ENCODE data around the gene ATP6V0D1. TPM values are rescaled to one million over a fixed set of nuclear protein-coding genes. Genes with fewer than 3 reads are reported as not detected.
"Not testable (repeated sequence)": the region's sequence is repeated elsewhere in the genome, so short reads cannot be mapped to it uniquely, and the experiment has no call there.

Gene ATP6V0D1
- total RNA-seq, 1 experiment from 2014 or later = 66.9 TPM

DNA sequence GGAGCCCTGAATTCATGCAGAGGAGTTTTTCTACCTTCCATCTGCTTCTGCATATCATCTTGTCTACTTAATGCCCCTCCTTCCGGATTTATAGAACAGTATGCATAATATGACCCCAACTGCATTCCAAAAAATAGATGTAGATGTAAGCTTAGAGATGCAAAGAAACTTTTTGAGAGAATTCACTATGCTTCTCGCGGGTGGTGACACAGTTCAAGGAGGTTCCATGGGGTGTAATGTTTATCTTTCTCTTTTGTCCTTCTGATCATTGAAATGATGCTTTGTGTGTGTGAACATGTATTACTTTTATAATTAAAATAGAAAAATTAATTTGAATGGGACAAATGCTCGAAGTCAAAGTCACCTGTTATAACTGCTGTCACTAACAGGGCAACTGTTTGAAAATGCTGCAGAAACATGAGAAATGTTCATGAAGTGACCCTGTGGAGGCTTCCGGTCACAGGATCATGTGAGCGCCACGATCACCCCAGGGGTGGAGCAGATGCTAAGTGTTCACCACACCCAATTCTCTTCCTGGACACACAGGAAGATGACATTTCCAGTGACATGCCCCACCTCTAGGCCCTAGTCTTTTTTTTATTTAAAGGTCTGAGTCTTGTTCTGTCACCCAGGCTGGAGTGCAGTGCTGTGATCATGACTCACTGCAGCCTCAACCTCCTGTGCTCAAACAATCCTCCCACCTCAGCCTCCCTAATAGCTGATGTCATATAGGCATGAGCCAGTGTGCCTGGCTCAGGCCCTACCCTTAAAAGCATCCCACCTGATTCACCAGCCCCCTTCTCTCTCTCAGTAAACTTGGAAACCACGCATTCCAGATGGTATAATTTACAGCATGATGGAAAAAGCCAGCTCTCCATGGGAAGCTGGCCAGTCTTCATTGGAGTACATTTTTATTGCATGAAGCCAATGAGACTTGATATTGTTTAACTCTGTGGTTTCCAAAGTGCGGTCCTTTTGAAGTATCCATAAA lies 23.4 kb upstream of the ATP6V0D1 start:
- peak; percentile 25 for DNase-seq (ENCODE audit: low read depth)

DNA sequence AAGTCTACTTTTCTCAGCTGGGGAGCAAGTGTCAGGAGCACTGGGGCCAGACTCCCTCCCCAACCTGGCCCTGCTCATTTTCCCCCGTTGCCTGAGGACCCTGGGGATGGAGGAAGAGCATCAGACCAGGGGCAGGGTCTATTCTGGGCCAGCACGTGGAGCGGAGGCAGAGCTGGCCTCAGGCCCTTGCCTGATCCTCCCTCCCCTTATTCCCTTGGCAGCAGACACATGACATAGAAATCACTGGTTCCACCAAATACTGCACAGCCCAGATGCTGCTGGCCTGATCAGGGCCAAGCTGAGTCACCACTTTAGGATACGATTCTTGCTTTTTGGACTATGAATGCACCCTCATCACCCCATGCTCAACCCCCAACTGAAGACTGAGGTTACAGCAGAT lies 18.1 kb upstream of the ATP6V0D1 start:
- DNase-seq (ENCODE audit: low read depth) = no peak

DNA sequence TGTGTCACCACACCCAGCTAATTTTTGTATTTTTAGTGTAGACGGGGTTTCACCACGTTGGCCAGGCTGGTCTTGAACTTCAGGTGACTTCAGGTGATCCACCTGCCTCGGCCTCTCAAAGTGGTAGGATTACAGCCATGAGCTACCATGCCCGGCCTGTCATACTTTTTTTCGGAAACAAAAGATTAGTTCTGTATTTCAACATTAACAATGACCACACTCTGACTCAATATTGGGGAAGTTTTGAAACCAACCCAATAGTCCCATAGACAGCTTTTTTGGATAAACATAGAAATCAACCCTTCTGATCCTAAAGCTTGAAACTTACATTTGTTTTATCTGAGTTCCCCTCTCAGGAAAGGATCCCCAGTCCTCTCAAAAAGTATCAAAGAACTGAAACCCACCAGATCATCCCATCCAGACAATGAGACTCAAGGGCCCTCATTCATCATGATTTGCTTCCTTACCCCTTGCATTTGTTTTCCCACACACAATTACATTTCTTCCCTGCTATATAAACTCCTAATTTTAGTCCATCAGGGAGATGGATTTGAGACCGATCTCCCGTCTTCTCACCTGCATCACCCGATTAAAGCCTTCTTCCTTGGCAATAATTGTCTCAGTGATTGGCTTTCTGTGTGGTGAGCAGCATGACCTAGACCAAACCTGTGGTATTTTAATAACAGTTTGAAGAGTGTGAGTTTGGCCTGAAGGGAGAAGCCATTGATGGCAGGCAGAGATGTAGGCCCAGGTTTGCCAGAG lies 9.6 kb upstream of the ATP6V0D1 start:
- DNase-seq (ENCODE audit: low read depth) = no peak

DNA sequence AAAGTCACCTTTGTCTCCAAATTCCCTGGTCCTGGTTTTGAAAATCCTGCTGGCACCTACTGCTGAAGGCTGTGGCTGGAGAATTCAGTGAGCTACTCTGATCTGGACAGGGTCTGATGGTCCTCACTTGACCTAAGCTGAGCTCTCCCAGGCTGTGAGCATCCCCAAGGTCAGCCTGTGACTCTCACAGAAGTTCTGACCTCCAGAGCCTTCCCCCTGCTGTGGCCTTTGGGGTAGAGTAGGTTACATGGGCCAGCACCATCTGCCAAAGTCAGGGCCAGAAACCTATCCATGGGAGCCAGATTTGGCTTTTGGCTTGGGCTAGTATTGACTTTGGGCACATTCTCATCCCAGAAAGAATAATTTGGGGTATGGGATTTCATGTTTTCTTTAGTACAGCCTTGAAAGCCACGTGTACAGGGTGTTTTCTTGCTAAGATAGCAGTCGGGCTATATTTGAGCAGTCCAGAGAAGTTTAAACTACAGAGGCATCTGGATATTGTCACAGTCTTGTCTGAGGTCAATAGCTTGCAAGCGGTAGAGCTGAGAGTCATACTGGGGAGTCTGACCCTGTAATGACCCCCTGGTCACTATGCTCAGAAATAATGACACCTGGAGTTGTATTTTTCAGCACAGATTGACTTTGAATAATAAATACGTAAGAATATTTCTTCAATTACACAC lies 8.6 kb upstream of the ATP6V0D1 start:
- DNase-seq (ENCODE audit: low read depth) = no peak

DNA sequence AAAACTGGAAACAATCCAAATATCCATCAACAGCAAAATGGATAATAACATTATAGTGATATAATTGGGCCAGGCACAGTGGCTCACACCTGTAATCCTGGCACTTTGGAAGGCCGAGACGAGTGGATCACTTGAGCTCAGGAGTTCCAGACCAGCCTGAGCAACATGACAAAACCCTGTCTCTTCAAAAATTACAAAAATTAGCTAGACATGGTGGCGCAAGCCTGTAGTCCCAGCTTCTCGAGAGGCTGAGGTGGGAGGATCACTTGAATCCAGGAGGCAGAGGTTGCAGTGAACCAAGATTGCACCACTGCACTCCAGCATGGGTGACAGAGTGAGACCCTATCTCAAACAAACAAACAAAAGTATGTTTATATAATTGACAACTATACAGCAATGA lies 6.6 kb upstream of the ATP6V0D1 start:
- DNase-seq (ENCODE audit: low read depth) = not testable (repeated sequence)

DNA sequence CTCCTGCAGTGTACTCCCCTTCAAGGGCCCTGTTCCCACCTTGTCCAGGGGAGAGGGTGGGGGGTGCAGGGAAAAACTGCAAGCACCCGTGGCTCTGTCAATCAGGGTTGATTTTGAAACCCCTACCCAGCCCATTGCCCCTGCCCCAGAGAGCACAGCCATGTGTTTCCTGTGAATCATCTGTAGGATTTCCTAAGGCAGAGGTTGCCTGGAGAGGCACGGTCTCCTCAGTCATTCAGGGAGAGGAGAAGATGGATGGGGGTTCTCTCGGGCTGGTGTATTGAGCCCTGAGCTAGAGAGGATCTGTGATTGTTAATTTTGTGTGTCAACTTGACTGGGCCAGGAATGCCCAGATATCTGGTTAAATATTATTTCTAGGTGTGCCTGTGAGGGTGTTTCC lies 5.8 kb upstream of the ATP6V0D1 start:
- no peak for DNase-seq (ENCODE audit: low read depth)

DNA sequence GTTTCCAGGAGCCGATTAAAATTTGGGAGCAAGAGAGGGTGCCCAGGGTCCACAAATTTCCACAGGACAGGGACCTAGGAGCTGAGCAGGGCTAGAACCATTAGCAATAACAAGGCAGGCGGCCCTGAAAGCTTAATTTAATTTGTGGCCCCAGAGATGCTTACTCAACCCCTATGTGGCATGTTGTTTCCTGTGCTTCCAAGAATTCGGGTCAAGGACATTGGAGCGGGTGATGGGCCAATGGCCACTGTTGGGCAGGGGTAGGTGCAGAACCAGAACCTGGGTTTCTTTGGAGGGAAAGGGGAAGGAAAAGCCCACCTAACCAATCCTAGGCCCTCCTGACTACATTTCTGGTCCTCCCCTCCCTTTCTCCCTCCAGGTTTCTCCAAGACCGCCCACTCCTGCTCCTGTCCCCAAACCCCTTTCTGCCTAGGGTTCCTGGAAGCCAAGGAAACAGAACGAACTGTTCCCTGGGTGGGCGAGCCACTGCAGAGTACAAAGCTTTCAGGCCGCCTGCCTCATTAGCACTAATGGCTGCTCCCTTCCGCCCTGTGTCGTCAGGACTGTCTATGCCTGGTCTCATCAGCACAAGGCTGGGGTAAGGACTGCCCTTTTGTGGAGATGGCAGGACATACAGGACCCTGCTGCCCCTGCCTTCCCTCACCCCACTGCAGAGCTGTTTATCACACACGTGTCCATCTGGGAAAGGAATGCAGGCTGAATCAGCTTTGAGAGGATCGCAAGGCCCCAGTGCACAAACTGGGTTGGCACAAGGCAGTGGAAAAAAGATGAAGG lies 3.0 kb upstream of the ATP6V0D1 start:
- DNase-seq (ENCODE audit: low read depth) = no peak

DNA sequence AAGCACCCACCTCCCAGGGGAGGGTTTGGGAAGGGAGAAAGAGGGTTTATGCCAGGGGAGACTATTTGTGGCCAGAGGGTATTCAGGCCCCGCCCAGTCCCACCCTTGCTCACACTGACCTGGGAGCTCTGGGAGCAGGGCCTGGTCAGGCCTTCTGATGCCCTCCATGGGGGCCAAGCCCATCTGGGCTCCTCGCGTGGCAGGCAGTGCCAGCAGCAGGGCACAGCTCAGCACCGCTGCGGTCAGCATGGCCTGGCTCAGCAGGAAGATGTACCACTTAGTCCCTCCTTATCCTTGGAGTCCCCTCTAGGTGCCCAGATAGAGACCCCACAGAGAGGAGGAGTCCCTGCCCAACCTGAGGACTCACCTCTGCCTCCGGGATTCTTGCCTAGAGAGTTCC lies 2.2 kb upstream of the ATP6V0D1 start, which contains the start of gene AGRP:
Gene AGRP (minus strand): TSS at position 398 of the 400 bp plus-strand sequence. CDS start 149 bp downstream, at position 249.
- no peak for DNase-seq (ENCODE audit: low read depth)

DNA sequence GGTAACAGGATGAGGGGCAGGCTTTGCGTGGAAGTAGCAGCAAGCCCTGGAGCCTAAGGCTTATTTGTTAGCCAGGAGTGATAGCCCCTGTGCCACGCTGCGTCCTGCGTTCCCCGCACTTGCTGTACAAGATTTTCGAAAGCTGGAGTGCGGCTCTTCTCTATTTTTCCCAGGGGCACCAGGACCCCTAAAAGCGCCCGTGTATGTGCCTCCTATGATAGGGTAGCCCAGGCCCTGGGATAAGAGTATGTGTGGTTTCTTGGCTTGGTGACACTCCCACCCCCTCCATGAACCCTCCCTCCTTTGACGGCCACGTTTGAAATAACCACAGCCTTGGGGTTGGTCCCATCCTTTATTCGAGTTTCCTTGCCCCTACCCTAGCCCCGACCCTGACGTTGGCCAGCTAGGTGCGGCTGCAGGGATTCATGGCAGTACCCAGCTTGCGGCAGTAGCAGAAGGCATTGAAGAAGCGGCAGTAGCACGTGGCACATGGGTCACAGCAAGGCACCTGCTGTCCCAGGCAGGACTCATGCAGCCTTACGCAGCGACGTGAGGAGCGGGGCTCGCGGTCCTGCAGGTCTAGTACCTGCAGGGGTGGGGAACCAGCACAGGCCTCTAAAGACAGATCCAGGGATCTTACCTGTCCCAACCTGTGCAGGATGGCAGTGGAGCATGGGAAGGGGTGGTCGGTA lies 1.4 kb upstream of the ATP6V0D1 start:
- DNase-seq (ENCODE audit: low read depth) = no peak

DNA sequence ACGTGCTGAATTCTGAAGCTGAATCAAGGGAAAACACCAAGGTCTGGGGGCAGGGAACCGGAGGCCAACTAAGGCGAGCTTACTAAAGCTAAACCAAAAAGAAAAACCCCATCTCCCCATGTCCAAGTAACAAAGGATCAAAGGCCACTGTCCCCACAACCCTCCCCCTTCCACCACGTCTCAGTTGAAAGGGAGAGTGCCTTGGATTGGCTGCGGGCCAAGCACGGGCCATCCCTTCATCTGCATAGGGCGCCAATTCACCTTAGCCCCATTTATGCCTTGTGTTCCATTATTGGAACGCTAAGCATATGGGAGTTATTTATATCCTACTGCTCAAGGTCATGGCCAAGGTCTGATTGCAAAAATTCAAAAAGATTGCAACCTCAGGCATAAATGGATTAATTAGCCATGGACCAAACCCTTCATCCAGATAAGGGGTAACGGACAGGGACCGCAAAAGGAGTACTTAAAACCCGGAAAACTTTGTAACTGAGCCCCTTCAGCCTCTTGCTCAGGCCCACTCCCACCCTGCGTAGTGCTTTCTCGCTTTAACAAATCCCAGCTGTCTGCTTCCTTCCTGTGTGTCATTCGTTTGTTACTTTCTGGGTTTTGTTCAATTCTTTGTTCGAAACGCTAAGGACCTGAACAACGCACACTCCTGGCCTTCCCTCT lies 740 bp upstream of the ATP6V0D1 start:
- peak; percentile 19 for DNase-seq (ENCODE audit: low read depth)

DNA sequence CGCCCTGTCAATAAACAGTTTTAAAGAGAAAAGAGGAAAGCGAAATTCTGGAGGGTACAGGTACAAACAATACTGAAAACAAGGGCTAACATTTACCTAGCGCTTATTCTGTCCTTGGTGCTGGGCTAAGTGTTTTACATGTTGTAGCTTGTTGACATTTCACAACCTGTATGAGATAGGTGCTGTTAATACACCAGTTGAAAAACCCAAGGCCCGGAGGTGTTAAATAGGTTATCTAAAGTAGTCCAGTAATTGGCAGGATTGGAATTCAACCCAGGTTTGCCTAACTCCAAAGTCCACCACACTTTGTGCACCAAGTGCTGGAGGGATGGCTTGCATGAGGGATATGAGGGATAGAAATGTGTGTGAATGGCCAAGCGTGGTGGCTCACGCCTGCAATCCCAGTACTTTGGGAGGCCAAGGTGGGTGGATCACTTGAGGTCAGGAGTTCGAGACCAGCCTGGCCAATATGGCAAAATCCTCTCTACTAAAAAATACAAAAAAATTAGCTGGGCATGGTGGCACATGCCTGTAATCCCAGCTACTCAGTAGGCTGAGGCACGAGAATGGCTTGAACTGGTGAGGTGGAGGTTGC lies 2.9 kb downstream of the ATP6V0D1 start:
- DNase-seq (ENCODE audit: low read depth) = no peak

DNA sequence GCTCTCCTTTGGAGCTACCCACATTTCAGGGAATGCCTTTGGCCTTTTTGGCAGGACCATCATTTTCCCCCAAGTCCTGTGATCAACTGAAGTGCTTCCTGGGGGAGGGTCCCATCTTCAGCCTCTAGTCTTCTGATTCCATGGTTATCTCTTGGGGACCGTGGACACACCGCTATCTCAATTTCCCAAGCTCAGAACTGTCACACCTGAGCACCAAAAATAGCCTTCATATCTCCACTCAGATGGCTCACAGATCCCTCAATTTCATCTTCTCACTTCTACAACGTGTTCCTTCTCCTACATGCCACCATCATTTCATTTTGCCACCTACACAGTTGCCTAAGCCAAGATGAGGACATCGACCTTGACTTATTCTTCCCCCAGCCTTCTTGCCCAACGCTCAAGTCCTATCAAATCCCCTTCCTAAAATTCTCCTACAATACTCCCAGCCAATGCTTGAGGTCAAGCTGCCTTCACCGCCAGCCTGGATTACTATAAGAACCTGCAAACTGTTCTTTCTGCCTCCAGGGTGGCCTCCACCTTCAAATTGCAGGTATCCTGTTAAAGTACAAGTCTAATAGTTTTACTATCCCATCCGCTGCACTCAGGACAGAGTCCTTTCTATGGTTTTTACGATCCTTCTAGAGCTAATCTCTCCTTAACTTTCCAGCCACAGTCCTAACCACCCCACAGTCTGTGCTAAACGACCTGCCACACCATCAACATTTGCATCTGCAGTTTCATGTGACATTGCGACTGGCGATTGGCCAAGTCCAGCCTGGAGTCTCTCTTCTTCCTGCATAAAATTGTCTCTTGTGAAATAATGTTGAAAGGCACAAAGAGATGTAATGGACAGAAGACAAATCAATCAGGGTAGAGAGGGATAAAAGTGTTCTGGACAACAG lies 6.2 kb downstream of the ATP6V0D1 start:
- no peak for DNase-seq (ENCODE audit: low read depth)

DNA sequence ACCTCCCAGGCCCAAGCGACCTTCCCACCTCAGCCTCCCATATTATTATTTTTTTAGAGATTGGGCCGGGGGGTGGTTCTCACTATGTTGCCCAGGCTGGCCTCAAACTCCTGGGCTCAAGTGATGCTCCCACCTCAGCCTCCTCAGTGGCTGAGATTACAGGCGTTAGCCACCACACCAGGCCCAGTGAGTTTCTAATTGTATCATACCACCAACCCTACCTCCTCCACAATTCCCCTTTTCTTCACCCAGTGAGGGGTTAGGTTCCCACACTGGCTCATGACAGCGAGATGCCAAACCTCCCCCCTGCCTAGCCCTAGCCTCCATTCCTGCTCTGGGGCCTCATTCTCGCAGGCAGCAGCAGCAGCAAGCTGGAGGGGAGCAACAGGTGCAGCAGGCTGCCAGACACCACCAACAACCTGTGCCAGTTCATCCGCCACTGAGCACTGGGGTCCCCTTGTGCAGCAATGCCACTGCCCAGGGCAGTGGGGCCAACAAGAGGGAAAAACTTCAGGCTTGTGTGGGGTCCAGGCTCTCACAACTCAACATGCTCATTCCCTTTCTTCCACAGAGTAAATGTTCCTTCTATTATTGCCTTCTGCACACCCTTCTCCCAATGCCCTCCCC lies 9.1 kb downstream of the ATP6V0D1 start:
- DNase-seq (ENCODE audit: low read depth) = no peak

DNA sequence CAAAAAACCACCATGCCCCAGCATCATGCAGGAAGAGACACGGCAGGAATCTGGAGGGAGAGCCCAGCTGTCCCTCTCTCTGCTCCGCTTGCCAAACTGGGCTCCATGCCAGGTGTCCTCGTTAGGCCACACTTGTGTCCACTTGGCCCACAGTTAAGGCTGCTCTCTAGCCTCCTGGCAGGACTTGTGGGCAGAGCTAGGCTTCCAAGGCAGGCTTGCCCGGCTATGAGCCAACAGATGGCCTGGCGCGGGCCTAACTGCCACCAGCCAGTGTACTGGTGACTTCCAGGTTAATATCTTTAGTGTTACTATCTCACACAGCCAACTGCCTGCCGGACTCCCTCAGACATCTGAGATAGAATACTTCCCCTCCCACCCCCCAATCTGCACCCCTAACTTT lies 10.6 kb downstream of the ATP6V0D1 start:
- no peak for DNase-seq (ENCODE audit: low read depth)

DNA sequence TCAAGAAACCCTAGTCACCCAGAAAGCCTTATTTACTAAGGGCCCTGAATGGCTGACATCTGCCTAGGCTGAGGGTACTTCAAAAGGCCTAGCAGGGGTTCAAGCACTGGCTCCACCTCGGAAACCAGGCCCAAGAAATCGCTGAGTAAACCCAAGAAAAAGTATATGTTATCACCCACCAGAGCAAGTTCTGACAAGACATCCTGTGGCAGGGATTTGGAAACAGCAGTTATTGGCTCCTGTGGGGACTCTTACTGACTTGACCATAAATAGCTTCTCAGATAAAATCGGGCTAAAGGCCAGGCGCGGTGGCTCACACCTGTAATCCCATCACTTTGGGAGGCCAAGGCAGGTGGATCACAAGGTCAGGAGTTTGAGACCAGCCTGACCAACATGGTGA lies 12.2 kb downstream of the ATP6V0D1 start:
- no peak for DNase-seq (ENCODE audit: low read depth)

DNA sequence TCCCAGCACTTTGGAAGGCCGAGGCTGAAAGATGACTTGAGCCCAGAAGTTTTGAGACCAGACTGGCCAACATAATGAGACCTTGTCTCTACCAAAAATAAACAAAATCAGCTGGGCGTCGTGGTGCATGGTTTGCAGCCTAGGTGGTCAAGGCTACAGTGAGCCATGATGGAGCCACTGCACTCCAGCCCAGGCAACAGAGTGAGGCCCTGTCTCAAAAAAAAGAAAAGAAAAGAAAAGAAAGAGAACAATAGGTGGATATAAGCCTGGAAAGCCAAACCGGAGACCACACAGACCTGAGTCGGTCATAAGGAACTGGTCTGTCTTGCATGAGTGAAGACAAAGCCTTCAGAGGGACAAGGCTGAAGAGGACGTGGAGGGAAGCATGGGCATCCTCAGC lies 14.4 kb downstream of the ATP6V0D1 start:
- DNase-seq (ENCODE audit: low read depth) = no peak

DNA sequence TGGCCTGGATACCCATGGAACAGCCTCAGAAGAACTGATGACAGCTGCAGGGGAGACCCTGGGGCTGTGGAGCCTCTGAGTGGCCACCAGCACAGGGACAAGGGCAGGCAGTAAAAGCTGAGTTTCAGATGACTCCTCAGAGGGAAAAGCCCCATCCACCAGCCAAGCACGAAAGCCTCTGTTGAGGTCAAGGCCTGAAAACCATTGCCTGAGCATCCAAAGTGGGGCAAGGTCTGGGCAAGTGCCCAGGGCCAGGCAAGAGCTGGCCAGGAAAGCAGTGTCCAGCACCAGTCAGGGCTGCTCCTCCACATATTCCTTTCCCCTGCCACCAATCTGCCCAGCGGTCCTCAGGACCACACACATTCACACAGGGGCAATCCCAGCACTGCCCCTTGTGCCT lies 16.4 kb downstream of the ATP6V0D1 start:
- no peak for DNase-seq (ENCODE audit: low read depth)

DNA sequence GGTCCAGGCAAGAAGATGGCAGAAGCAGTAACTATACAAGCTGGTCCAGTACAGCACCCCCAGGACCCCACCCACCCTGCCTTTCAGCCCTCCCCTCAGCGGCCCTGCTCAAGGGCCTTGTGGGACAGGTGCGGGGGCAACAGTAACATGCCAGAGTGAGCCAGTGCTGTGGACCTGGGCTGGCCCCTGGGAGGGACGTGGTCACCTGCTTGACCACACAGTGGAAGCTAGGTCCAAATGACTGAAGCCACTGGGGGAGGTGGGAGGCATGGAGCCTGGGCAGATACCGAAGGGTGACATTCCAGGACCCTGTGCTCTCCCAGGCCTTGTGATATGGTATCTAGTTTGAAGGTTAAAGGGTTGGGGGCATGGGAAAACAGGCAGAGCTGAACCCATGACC lies 17.3 kb downstream of the ATP6V0D1 start:
- DNase-seq (ENCODE audit: low read depth) = no peak

Measured in Daoy (cell line).